ENCODE measurements around the gene TNFSF10.

DNA sequence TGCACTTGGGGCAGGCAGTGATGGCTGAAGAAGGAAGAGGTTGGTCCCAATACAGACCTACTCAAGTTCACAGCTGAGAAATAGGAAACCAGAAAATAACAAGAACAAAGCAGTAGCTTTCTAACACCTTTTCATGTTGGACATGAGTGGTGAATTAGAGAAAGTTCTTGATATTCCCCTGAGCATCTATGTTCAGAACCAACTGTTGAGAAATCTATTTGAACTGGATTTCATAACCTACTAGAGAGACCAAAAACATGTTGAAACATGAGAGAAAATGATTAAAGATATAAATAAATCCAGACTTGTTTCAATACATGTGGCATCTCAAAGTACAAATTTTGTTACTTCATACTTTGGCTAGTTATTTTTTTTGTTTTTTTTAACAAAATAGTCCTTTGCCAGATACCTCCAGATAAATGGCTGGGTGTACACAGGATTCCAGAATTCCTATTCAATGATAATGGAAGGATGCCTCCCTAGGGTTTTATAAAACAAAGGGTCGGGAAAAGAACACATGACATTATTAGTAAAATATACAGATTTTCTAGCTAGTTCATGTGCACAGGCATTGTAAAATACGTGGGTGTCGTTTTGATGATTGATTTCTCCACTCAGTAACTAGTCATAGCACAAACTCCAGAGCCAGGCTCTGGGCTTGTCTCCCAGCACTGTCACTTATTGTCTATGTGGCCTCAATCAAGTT, 34.4 kb upstream of the TNFSF10 start:
- TF ChIP-seq EZH2 (IDR thresholded peaks at IDR 0.05; ENCODE audit: insufficient read depth, poor library complexity, severe bottlenecking) (no peak), EZH2phosphoT487 (IDR thresholded peaks at IDR 0.05; ENCODE audit: insufficient read depth, low read depth) (no peak)

All from GM23248 (cell line).